Adrenal gland (tissue), 12 donors: ENCODE data around the gene DNAH8. TPM values are rescaled to one million over a fixed set of nuclear protein-coding genes. Genes with fewer than 3 reads are reported as not detected.
"Not testable (repeated sequence)": the region's sequence is repeated elsewhere in the genome, so short reads cannot be mapped to it uniquely, and the experiment has no call there.

Source experiments
- DNase-seq, 7 donors: peaks; one replicate each; pipeline ENCODE4 v3.0.0-alpha.2; 2019 to 2020
- H3K27ac ChIP-seq, 5 donors: fragments of 200-600 bp; sonication (generic) in 4 of 5; 1 replicate in 3 of 5; 2 replicates in 2 of 5; pipeline versions ENCODE4 v1.5.1 to v1.8.0; 2016 to 2020; ENCODE audit warnings: mild to moderate bottlenecking in 1 of 5
- H3K27me3 ChIP-seq: fragments of 200-600 bp; 2 replicates; pipeline ENCODE4 v1.8.0; 2021
- H3K36me3 ChIP-seq, 2 donors: fragments of 200-600 bp; replicated peaks in 1 of 2; 1 replicate in 1 of 2; 2 replicates in 1 of 2; pipeline versions ENCODE4 v1.5.1 to v1.8.0; 2018 to 2022
- H3K4me1 ChIP-seq, 2 donors: fragments of 200-600 bp; replicated peaks in 1 of 2; 1 replicate in 1 of 2; 2 replicates in 1 of 2; pipeline versions ENCODE4 v1.5.1 to v1.8.0; 2018 to 2021
- H3K4me3 ChIP-seq, 4 donors: fragments of 200-600 bp; sonication (generic) in 3 of 4; one replicate each; pipeline ENCODE4 v1.5.1; 2016 to 2018
- H3K9me3 ChIP-seq, 3 donors: fragments of 200-600 bp; sonication (generic) in 1 of 3; replicated peaks in 1 of 3; 1 replicate in 2 of 3; 2 replicates in 1 of 3; pipeline versions ENCODE4 v1.5.1 to v1.8.0; 2016 to 2021
- POLR2A ChIP-seq, 2 donors: fragments of 450-650 bp; IDR thresholded peaks; one replicate each; pipeline ENCODE4 v1.6.1; 2017; ENCODE audit warnings: antibody characterized with exemption in 2 of 2, mild to moderate bottlenecking in 2 of 2, moderate library complexity in 1 of 2
- WGBS, 4 donors: extraction: QIAGEN DNeasy Blood & Tissue Kit in 2 of 4; methylation state at CpG; one replicate each; pipeline versions ENCODE4 v1.1.5 to v1.1.7; 2013 to 2017; 5-methylcytosine and 5-hydroxymethylcytosine counted together
- intact Hi-C, 2 donors: fragments of 100-400 bp; cut with DNase I; formaldehyde crosslinking; loops; one replicate each; pipeline versions ENCODE4 v1.14.1 to v1.15.0; 2022 to 2023
- polyA plus RNA-seq, 3 donors: library from polyadenylated mRNA; stranded (reverse); fragments of 200-250 nt in 2 of 3; fragments of 350-450 nt in 1 of 3; fragmentation: Illumina TruSeq in 1 of 3; extraction: RNeasy Lipid Tissue Mini Kit (QIAGEN cat#74804) in 1 of 3; gene quantifications; one replicate each; pipeline ENCODE4 v1.2.3, GENCODE V29; 2013 to 2014
- total RNA-seq, 9 donors: library from RNA; depleted of rRNA in 4 of 9; stranded (reverse); fragments of >200 nt in 4 of 9; fragments of 120-200 nt in 1 of 9; fragmentation: NEBNext Ultra II Directional in 1 of 9; extraction: Animal tissue kit (Norgen Biotek cat#: 25700) in 1 of 9; gene quantifications; one replicate each; pipeline versions ENCODE4 v1.1.0 to v1.2.4, GENCODE V29; 2013 to 2023
- TF ChIP-seq, protein P1 (sequence below), 6 experiments: fragments of 450-650 bp in 4 of 6; fragments of 200-600 bp in 2 of 6; sonication (generic) in 1 of 6; IDR thresholded peaks; 1 replicate in 5 of 6; 2 replicates in 1 of 6; pipeline versions ENCODE4 v1.5.1 to v1.8.0; 2016 to 2021; ENCODE audit warnings: antibody characterized with exemption in 6 of 6, mild to moderate bottlenecking in 2 of 6, moderate library complexity in 1 of 6
- donor health status: healthy with polysubstance abuse.
- donor health status: Bipolar disorder and iron deficiency.
- donor health status: DM: yes; HTN: yes; CAD: no.
- donor health status: DM: no; HTN: no; CAD: no.
- donor health status: DM: no; HTN: no; CAD: no.
- donor health status: DM: yes; HTN: yes; CAD: no.

DNAH8 gene
- total and polyA plus RNA-seq, 12 donors, result under 0.01 to 0.02 TPM; not detected in 10

DNA sequence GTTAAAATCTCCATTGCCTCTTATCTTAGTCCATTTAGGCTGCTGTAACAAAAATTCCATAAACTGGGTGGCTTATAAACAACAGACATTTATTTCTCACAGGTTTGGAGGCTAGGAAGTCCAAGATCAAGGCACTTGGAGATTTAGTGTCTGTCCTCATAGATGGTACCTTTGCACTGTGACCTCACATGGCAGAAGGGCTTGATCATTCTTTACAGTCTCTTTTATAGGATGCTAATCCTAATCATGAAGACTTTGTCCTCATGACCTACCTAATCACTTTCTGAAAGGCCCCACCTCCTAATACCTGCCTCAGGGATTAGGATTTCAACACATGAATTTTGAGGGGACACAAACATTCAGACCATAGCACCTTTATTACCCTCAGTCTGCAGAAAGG, 18.8 kb upstream of the DNAH8 start:
- H3K27me3 ChIP-seq, result no peaks in the 10 kb centered on the region
- TF ChIP-seq, protein P1, sequence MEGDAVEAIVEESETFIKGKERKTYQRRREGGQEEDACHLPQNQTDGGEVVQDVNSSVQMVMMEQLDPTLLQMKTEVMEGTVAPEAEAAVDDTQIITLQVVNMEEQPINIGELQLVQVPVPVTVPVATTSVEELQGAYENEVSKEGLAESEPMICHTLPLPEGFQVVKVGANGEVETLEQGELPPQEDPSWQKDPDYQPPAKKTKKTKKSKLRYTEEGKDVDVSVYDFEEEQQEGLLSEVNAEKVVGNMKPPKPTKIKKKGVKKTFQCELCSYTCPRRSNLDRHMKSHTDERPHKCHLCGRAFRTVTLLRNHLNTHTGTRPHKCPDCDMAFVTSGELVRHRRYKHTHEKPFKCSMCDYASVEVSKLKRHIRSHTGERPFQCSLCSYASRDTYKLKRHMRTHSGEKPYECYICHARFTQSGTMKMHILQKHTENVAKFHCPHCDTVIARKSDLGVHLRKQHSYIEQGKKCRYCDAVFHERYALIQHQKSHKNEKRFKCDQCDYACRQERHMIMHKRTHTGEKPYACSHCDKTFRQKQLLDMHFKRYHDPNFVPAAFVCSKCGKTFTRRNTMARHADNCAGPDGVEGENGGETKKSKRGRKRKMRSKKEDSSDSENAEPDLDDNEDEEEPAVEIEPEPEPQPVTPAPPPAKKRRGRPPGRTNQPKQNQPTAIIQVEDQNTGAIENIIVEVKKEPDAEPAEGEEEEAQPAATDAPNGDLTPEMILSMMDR (IDR thresholded peaks at IDR 0.05), result no peak
- no peak for TF ChIP-seq POLR2A (IDR thresholded peaks at IDR 0.05)
- intact Hi-C loops, result no loop called here
- no peaks in the 10 kb centered on the region for H3K9me3 ChIP-seq
- no peak for DNase-seq
- no peak overlapping the region for H3K27ac ChIP-seq
- H3K36me3 ChIP-seq, result no peaks in the 10 kb centered on the region
- H3K4me1 ChIP-seq, result no peaks in the 10 kb centered on the region
- H3K4me3 ChIP-seq, result no peak overlapping the region

DNA sequence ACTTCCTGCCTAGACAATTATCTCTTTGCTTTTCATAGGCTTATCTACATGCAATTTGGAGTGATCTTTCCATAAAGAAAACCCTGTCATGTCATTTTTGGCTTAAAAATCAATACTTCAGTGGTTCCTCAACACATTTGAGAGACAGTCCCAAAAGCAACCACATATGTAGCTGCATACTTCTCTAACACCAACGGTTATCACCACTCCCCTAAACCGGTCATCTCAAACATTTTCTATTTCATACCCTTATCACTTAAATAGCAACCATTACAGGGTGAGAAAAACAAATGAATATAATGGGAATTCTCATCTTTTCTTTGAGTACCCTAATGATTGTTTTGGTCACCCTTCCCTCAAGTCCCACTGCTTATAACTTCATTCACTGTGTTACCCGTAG, 17.3 kb upstream of the DNAH8 start:
- Histone ChIP-seq H3K36me3 (no peaks in the 10 kb centered on the region), H3K27me3 (no peaks in the 10 kb centered on the region), H3K9me3 (no peaks in the 10 kb centered on the region), H3K4me1 (no peaks in the 10 kb centered on the region), H3K27ac (no peak overlapping the region), H3K4me3 (no peak overlapping the region)
- 93 to 96% (median 94%) methylated on average over 3 of the region's 3 CpGs for WGBS, 4 donors
- TF ChIP-seq, protein P1 (IDR thresholded peaks at IDR 0.05), result no peak
- no peak for TF ChIP-seq POLR2A (IDR thresholded peaks at IDR 0.05)
- intact Hi-C loops, result no loop called here
- no peak for DNase-seq

DNA sequence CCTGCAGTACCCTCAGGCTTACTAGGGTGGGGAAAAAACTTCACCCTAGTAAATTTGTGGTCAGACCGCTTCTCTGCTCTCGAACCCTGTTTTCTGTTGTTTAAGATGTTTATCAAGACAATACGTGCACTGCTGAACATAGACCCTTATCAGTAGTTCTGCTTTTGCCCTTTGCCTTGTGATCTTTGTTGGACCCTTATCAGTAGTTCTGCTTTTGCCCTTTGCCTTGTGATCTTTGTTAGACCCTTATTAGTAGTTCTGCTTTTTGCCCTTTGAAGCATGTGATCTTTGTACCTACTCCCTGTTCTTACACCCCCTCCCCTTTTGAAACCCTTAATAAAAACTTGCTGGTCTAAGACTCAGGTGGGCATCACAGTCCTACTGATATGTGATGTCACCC, 15.4 kb upstream of the DNAH8 start:
- H3K9me3 ChIP-seq, H3K4me3 ChIP-seq, H3K27ac ChIP-seq, DNase-seq, H3K27me3 ChIP-seq, H3K36me3 ChIP-seq, intact Hi-C loops, H3K4me1 ChIP-seq: not testable (repeated sequence)
- 88 to 96% (median 95%) methylated on average over 3 of the region's 3 CpGs for WGBS, 4 donors

DNA sequence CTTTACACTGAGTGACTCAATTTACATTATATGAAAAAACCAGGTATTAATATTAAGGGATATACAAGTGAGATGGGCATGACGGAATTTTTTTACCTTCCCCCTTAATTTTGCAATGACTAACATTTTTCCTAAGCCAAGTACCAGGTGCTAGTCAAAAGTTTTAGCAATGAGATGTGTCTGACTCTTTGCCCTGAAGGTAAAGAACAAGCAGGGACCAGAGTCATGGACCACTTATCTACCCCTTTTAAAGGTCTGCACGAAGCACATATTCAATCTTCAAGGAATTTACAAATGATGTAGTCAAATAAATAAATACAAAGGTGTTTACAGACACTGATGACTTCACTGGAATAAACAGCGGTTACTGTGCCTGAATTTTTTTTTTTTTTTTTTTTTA, 13.6 kb upstream of the DNAH8 start:
- Histone ChIP-seq H3K27ac (no peak overlapping the region), H3K9me3 (no peaks in the 10 kb centered on the region), H3K4me3 (no peak overlapping the region), H3K4me1 (no peaks in the 10 kb centered on the region), H3K36me3 (no peaks in the 10 kb centered on the region), H3K27me3 (no peaks in the 10 kb centered on the region)
- DNase-seq, result no peak
- TF ChIP-seq, protein P1 (IDR thresholded peaks at IDR 0.05), result no peak
- TF ChIP-seq POLR2A (IDR thresholded peaks at IDR 0.05), result no peak
- intact Hi-C loops, result no loop called here
- WGBS, 4 donors, result 79 to 100% (median 90%) methylated on average over 3 of the region's 3 CpGs

DNA sequence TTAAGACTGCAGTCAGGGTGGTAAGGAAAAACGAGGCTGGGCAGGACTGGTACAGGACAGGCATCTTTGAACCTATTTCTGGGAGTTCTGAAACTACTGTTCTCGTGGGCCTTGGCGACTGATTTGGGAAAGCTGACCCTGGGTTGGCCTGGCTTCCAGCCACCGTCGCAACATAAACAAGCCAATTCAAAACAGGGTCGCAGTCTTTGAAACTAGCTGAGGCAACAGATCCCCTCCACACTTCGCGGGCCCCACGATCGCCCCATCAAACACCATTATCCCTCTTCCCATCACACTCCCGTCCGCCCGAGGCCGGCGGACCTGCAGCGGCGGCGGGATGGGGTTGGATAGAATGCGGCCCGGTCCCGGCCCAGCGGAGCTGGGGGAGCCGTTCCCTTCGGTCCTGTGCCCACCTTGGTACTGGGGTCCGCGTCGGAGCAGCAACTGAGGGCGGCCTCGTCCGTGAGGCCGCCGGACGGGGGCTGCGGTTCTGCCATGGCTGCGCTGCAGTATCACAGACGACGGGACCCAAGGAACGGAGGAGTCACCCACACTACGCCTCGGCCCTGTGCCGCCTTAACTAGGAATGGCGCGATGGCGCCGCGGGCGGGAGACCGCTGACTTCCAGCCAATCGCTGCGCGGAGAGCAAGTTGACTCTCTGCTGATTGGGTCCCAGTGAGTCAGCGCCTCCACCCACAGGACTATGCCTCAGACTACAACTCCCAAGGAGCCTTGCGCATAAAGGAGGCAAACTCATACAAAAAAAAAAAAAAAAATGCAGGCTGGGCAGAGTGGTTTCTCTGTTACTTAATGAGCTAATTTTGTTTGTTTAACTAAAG, 12.3 kb upstream of the DNAH8 start, which contains the start of gene GLO1:
GLO1 (minus strand) TSS at position 588 of the 840 bp plus-strand sequence; CDS start at position 497, 91 bp downstream.
- no peaks in the 10 kb centered on the region for H3K36me3 ChIP-seq
- H3K27me3 ChIP-seq, result no peaks in the 10 kb centered on the region
- peak; percentile 75 to 97 for TF ChIP-seq POLR2A (IDR thresholded peaks at IDR 0.05)
- TF ChIP-seq, protein P1 (IDR thresholded peaks at IDR 0.05), result no peak
- H3K4me3 ChIP-seq, result peak within 1 kb of the TSS; percentile 0 to 75 (median 38)
- H3K27ac ChIP-seq, result peak within 1 kb of the TSS; percentile 8 to 88 (median 86)
- intact Hi-C loops, result no loop called here
- H3K9me3 ChIP-seq, result no peaks in the 10 kb centered on the region
- no peaks in the 10 kb centered on the region for H3K4me1 ChIP-seq
- peak; percentile 97 to 99 (median 99) for DNase-seq
- WGBS, 4 donors, result 0 to 1% (median 1%) methylated on average over 15 to 53 of the region's 53 CpGs
